ES-I3 (cell line): Measurements from ENCODE around the gene HSPB7.
A peak's percentile ranks its signal among the peaks of the same experiment; 100 is the strongest.
"Not testable (repeated sequence)": the region's sequence is repeated elsewhere in the genome, so short reads cannot be mapped to it uniquely, and the experiment has no call there.

ENCODE experiments used
- H3K36me3 ChIP-seq: 2 replicates; pipeline ENCODE4 v1.6.1; 2013; ENCODE audit warnings: mild to moderate bottlenecking, low read length, control low read depth, moderate library complexity; ENCODE audit not compliant: insufficient read depth
- H3K4me1 ChIP-seq: 2 replicates; pipeline ENCODE4 v1.6.1; 2013; ENCODE audit warnings: mild to moderate bottlenecking, control low read depth, low read length; ENCODE audit not compliant: insufficient read depth
- H3K9ac ChIP-seq: 2 replicates; pipeline ENCODE4 v1.6.1; 2013; ENCODE audit warnings: low read depth, mild to moderate bottlenecking, low read length, moderate library complexity
- H3K9me3 ChIP-seq: 2 replicates; pipeline ENCODE4 v1.6.1; 2013; ENCODE audit warnings: mild to moderate bottlenecking, low read length, moderate library complexity; ENCODE audit not compliant: control insufficient read depth, insufficient read depth

Gene HSPB7

GRCh38 chr1:16041200-16041599 lies 23.4 kb upstream of the HSPB7 start:
- no peaks in the 10 kb centered on the region for H3K36me3 ChIP-seq
- no peaks in the 10 kb centered on the region for H3K9me3 ChIP-seq
- no peaks in the 10 kb centered on the region for H3K4me1 ChIP-seq
- H3K9ac ChIP-seq, result no peak overlapping the region

- not testable (repeated sequence) for H3K36me3 ChIP-seq, H3K9me3 ChIP-seq, H3K4me1 ChIP-seq, H3K9ac ChIP-seq
Observed at GRCh38 chr1:16039871-16040270, 22.0 kb upstream of the HSPB7 start.

GRCh38 chr1:16038620-16038912 lies 20.7 kb upstream of the HSPB7 start:
- Histone ChIP-seq H3K9me3 (no peaks in the 10 kb centered on the region), H3K36me3 (no peaks in the 10 kb centered on the region), H3K9ac (no peak overlapping the region), H3K4me1 (no peaks in the 10 kb centered on the region)

- H3K9me3 ChIP-seq, H3K9ac ChIP-seq, H3K4me1 ChIP-seq, H3K36me3 ChIP-seq: not testable (repeated sequence)
Observed at GRCh38 chr1:16036461-16036860, 18.6 kb upstream of the HSPB7 start.

GRCh38 chr1:16033103-16033632 lies 15.3 kb upstream of the HSPB7 start:
- not testable (repeated sequence) for H3K9ac ChIP-seq, H3K4me1 ChIP-seq, H3K9me3 ChIP-seq, H3K36me3 ChIP-seq

GRCh38 chr1:16032388-16033102 lies 14.7 kb upstream of the HSPB7 start:
- Histone ChIP-seq H3K36me3 (no peaks in the 10 kb centered on the region), H3K4me1 (peaks cover 5% of the 10 kb centered on the region; the same call in 1 of the 2 replicates), H3K9ac (no peak overlapping the region), H3K9me3 (no peaks in the 10 kb centered on the region)

GRCh38 chr1:16031551-16031950 lies 13.7 kb upstream of the HSPB7 start:
- peaks cover 5% of the 10 kb centered on the region; the same call in 1 of the 2 replicates for H3K4me1 ChIP-seq
- no peaks in the 10 kb centered on the region for H3K36me3 ChIP-seq
- H3K9me3 ChIP-seq, result no peaks in the 10 kb centered on the region
- H3K9ac ChIP-seq, result no peak overlapping the region

GRCh38 chr1:16029288-16029687 lies 11.4 kb upstream of the HSPB7 start:
- Histone ChIP-seq H3K4me1 (peaks cover 5% of the 10 kb centered on the region; the same call in 1 of the 2 replicates), H3K36me3 (no peaks in the 10 kb centered on the region), H3K9me3 (no peaks in the 10 kb centered on the region), H3K9ac (no peak overlapping the region)

- H3K9me3 ChIP-seq, H3K36me3 ChIP-seq, H3K4me1 ChIP-seq, H3K9ac ChIP-seq: not testable (repeated sequence)
Observed at GRCh38 chr1:16029003-16029268, 11.1 kb upstream of the HSPB7 start.

- no peak overlapping the region for H3K9ac ChIP-seq
- peaks cover 5% of the 10 kb centered on the region; the same call in 1 of the 2 replicates for H3K4me1 ChIP-seq
- H3K9me3 ChIP-seq, result no peaks in the 10 kb centered on the region
- H3K36me3 ChIP-seq, result no peaks in the 10 kb centered on the region
Observed at GRCh38 chr1:16028237-16029002, 10.6 kb upstream of the HSPB7 start.

- Histone ChIP-seq H3K4me1 (no peaks in the 10 kb centered on the region; the same call in 1 of the 2 replicates), H3K9me3 (no peaks in the 10 kb centered on the region), H3K36me3 (no peaks in the 10 kb centered on the region), H3K9ac (peak overlapping the region; percentile 39; the same call in 1 of the 2 replicates)
Observed at GRCh38 chr1:16026723-16027484, 9.1 kb upstream of the HSPB7 start.

GRCh38 chr1:16026302-16026701 lies 8.5 kb upstream of the HSPB7 start:
- not testable (repeated sequence) for H3K4me1 ChIP-seq, H3K9me3 ChIP-seq, H3K36me3 ChIP-seq
- H3K9ac ChIP-seq, result peak overlapping the region; percentile 36; the same call in 1 of the 2 replicates

GRCh38 chr1:16023050-16023653 lies 5.3 kb upstream of the HSPB7 start:
- H3K36me3 ChIP-seq, result no peaks in the 10 kb centered on the region
- no peaks in the 10 kb centered on the region for H3K9me3 ChIP-seq
- H3K4me1 ChIP-seq, result peaks cover 18% of the 10 kb centered on the region; the same call in 1 of the 2 replicates
- H3K9ac ChIP-seq, result no peak overlapping the region

GRCh38 chr1:16022393-16022792 lies 4.5 kb upstream of the HSPB7 start:
- no peaks in the 10 kb centered on the region for H3K36me3 ChIP-seq
- peaks cover 25% of the 10 kb centered on the region; the same call in 1 of the 2 replicates for H3K4me1 ChIP-seq
- no peak overlapping the region for H3K9ac ChIP-seq

More at GRCh38 chr1:16022393-16022792, 4.5 kb upstream of the HSPB7 start:
- H3K9me3 ChIP-seq, result no peaks in the 10 kb centered on the region
